Measurements from ENCODE around the gene UPF1. TPM values are rescaled to one million over a fixed set of nuclear protein-coding genes. Genes with fewer than 3 reads are reported as not detected.

UPF1 gene
- total and polyA plus RNA-seq, 2 of the 13 experiments (the other 11 are each of a cell fraction or from before 2014, with no cell fraction given): 16.9 to 41.8 TPM

GRCh38 chr19:18804139-18804601, 27.6 kb upstream of the UPF1 start (continued):
- TF ChIP-seq ZNF609 (CRISPR knock-in tag; IDR thresholded peaks at IDR 0.05; ENCODE audit: borderline replicate concordance) (no peak), LCORL (IDR thresholded peaks at IDR 0.05) (no peak), LCORL (CRISPR knock-in tag; IDR thresholded peaks at IDR 0.05) (peak; percentile 85), ZFP62 (CRISPR knock-in tag; IDR thresholded peaks at IDR 0.05) (no peak), ZNF550 (CRISPR knock-in tag; IDR thresholded peaks at IDR 0.05; ENCODE audit: borderline replicate concordance) (no peak), PHF21A (CRISPR knock-in tag; IDR thresholded peaks at IDR 0.05) (0 out of 2 replicates have a peak, but pooled peaks have one; percentile 18), ZNF629 (CRISPR knock-in tag; conservative IDR thresholded peaks at IDR 0.05) (no peak), ZC3H4 (CRISPR knock-in tag; IDR thresholded peaks at IDR 0.05; ENCODE audit: borderline replicate concordance) (no peak), ZC3H13 (CRISPR knock-in tag; IDR thresholded peaks at IDR 0.05) (no peak), MYPOP (CRISPR knock-in tag; IDR thresholded peaks at IDR 0.05) (no peak), RFX1 (IDR thresholded peaks at IDR 0.05) (no peak), ZFX (CRISPR knock-in tag; IDR thresholded peaks at IDR 0.05; ENCODE audit: low read depth) (peak; percentile 54), PCBP1 (IDR thresholded peaks at IDR 0.05; ENCODE audit: borderline replicate concordance, low read depth, low read length) (peak; percentile 81; the same call in 1 of the 2 replicates), PBX3 (CRISPR knock-in tag; IDR thresholded peaks at IDR 0.05; ENCODE audit: borderline replicate concordance) (no peak), TFDP1 (CRISPR knock-in tag; IDR thresholded peaks at IDR 0.05; ENCODE audit: borderline replicate concordance) (peak; percentile 9; the same call in 1 of the 2 replicates)

Measured in HepG2 (cell line).